ENCODE results near the gene BTF3. TPM values are rescaled to one million over a fixed set of nuclear protein-coding genes. Genes with fewer than 3 reads are reported as not detected.

Gene BTF3
- total and polyA plus RNA-seq, 2 of the 13 experiments (the other 11 are each of a cell fraction or from before 2014, with no cell fraction given) = 557 to 698 TPM

- no peak for TF ChIP-seq AKNA (CRISPR knock-in tag; IDR thresholded peaks at IDR 0.05; ENCODE audit: borderline replicate concordance)
- no peak for TF ChIP-seq MTF2 (CRISPR knock-in tag; IDR thresholded peaks at IDR 0.05; ENCODE audit: borderline replicate concordance)
- no peak for TF ChIP-seq TEAD2 (CRISPR knock-in tag; IDR thresholded peaks at IDR 0.05)
- no peak for TF ChIP-seq DMTF1 (CRISPR knock-in tag; IDR thresholded peaks at IDR 0.05)
- no peak for TF ChIP-seq ETS1 (CRISPR knock-in tag; IDR thresholded peaks at IDR 0.05)
- TF ChIP-seq IRF1 (CRISPR knock-in tag; IDR thresholded peaks at IDR 0.05; ENCODE audit: low read depth) = no peak
Observed at GRCh38 chr5:73483676-73484075, 14.6 kb upstream of the BTF3 start (continued).
